Uterus (tissue), 2 donors: Measurements from ENCODE around the gene LRRC37A3.
"Not testable (repeated sequence)": the region's sequence is repeated elsewhere in the genome, so short reads cannot be mapped to it uniquely, and the experiment has no call there.

Source experiments
- POLR2A ChIP-seq, 2 donors: fragments of 450-650 bp; IDR thresholded peaks; one replicate each; pipeline ENCODE4 v1.6.1; 2016; ENCODE audit warnings: antibody characterized with exemption in 2 of 2, mild to moderate bottlenecking in 1 of 2, moderate library complexity in 1 of 2
- TF ChIP-seq, protein P1 (sequence below), 4 experiments: fragments of 200-600 bp in 2 of 4; fragments of 450-650 bp in 2 of 4; sonication (generic) in 2 of 4; IDR thresholded peaks; one replicate each; pipeline ENCODE4 v1.5.1; 2016 to 2019; ENCODE audit warnings: antibody characterized with exemption in 4 of 4, mild to moderate bottlenecking in 2 of 4, moderate library complexity in 1 of 4

DNA sequence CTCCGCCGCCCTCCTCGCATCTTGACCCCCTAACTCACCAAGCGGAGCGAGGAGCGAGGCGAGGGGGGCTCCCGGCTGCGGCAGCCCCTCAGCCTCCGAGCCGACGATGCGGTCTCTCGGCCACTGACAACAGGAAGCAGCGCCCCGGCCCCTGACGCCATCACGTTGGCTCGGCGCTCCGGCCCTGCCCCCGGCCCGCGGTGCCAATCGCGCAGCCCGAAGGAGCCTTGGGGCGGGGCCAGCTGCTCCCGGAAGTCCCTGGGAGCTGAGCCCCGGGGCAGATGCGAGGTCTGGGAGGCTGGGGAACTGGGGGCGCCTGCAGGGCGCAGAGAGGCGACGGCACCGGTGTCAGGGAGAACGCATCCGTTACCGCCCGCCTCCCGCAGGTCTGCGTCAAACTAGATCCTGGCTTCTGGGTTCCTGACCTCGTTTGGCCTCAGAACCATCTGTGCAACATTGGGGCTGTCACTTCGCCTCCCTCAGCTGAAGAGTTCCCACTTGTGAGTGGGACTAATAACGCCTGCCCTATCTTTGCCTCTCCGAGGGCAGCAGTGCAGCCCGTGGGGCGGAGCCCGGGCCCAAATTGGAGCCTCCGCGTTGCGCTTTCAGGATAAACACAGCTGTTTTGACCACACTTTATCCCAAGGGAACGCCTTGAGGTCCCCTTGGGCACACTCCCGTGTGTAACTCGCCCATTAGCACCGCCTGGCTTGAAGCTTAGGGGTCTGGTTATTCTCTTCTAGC, 82.1 kb downstream of the LRRC37A3 start:
- TF ChIP-seq POLR2A (IDR thresholded peaks at IDR 0.05), result peak; percentile 88 to 96
- TF ChIP-seq, protein P1, sequence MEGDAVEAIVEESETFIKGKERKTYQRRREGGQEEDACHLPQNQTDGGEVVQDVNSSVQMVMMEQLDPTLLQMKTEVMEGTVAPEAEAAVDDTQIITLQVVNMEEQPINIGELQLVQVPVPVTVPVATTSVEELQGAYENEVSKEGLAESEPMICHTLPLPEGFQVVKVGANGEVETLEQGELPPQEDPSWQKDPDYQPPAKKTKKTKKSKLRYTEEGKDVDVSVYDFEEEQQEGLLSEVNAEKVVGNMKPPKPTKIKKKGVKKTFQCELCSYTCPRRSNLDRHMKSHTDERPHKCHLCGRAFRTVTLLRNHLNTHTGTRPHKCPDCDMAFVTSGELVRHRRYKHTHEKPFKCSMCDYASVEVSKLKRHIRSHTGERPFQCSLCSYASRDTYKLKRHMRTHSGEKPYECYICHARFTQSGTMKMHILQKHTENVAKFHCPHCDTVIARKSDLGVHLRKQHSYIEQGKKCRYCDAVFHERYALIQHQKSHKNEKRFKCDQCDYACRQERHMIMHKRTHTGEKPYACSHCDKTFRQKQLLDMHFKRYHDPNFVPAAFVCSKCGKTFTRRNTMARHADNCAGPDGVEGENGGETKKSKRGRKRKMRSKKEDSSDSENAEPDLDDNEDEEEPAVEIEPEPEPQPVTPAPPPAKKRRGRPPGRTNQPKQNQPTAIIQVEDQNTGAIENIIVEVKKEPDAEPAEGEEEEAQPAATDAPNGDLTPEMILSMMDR (IDR thresholded peaks at IDR 0.05), result not testable (repeated sequence)
